H1 (cell line): Measurements from ENCODE around the gene CADM1.

Experiments
- CHD1 ChIP-seq: IDR thresholded peaks from 2 replicates; pipeline ENCODE4 v1.6.1; 2012; ENCODE audit warnings: low read depth, low read length, improper control_type of control experiment
- GABPA ChIP-seq: IDR thresholded peaks from 2 replicates; pipeline ENCODE4 v1.6.1; 2011; ENCODE audit warnings: mild to moderate bottlenecking, low read length, moderate library complexity, borderline replicate concordance; ENCODE audit not compliant: insufficient read depth
- MAFK ChIP-seq: IDR thresholded peaks from 2 replicates; pipeline ENCODE4 v1.6.1; 2012; ENCODE audit warnings: low read depth, mild to moderate bottlenecking, improper control_type of control experiment, low read length
- POLR2A ChIP-seq, 2 experiments: IDR thresholded peaks; 1 replicate in 1 of 2; 2 replicates in 1 of 2; pipeline ENCODE4 v1.6.1; 2011; ENCODE audit warnings: low read depth in 2 of 2, low read length in 2 of 2, mild to moderate bottlenecking in 2 of 2; ENCODE audit errors: control extremely low read depth in 1 of 2

GRCh38 chr11:115501893-115502589 is 2.2 kb downstream of the CADM1 start:
- TF ChIP-seq GABPA (no peak), MAFK (no peak), POLR2A (IDR thresholded peaks at IDR 0.05; ENCODE audit: control extremely low read depth in 1 of 2, low read depth in 2 of 2, low read length in 2 of 2) (no peak), CHD1 (no peak)
